DOHH2 (cell line): ENCODE results near the gene TSHZ3.

Experiments used
- CTCF ChIP-seq: fragments of 200-600 bp; sonication (generic); IDR thresholded peaks from one replicate; pipeline ENCODE4 v1.5.1; 2014; ENCODE audit warnings: antibody characterized with exemption, mild to moderate bottlenecking, low read depth, low read length; ENCODE audit not compliant: poor library complexity, severe bottlenecking
- EZH2phosphoT487 ChIP-seq: fragments of 200-600 bp; sonication (generic); IDR thresholded peaks from 2 replicates; pipeline ENCODE4 v1.6.1; 2017; ENCODE audit warnings: borderline replicate concordance, mild to moderate bottlenecking, antibody characterized with exemption, low read length, moderate library complexity, mixed read lengths

GRCh38 chr19:31285744-31286143, 63.5 kb downstream of the TSHZ3 start:
- TF ChIP-seq CTCF (no peak), EZH2phosphoT487 (no peak)
